ENCODE results near the gene C1QTNF12. TPM values are rescaled to one million over a fixed set of nuclear protein-coding genes. Genes with fewer than 3 reads are reported as not detected.
A peak's percentile ranks its signal among the peaks of the same experiment; 100 is the strongest.

C1QTNF12 gene
- total RNA-seq, 2 donors from 2014 or later, result 21.3 to 34.2 TPM

GRCh38 chr1:1204998-1205768 is 41.3 kb downstream of the C1QTNF12 start:
- DNase-seq, result no peak
- Histone ChIP-seq H3K27ac (no peak overlapping the region), H3K4me1 (peaks cover 4% of the 10 kb centered on the region), H3K36me3 (no peaks in the 10 kb centered on the region), H3K9ac (ENCODE audit: low read depth in 2 of 2, low read length in 2 of 2) (peak overlapping the region in 1 of 2 donors; percentile 69), H3K9me3 (no peaks in the 10 kb centered on the region), H3K4me3 (no peak overlapping the region), H3K27me3 (peaks cover 42% of the 10 kb centered on the region)
- TF ChIP-seq CTCF (IDR thresholded peaks at IDR 0.05), result no peak
- intact Hi-C loops (cut with DNase I), result no loop called here

GRCh38 chr1:1204425-1204920 is 42.0 kb downstream of the C1QTNF12 start:
- no peak for DNase-seq
- intact Hi-C loops (cut with DNase I), result no loop called here
- peaks cover 46% of the 10 kb centered on the region for H3K27me3 ChIP-seq
- no peak overlapping the region for H3K27ac ChIP-seq
- no peak for TF ChIP-seq CTCF (IDR thresholded peaks at IDR 0.05)
- H3K9ac ChIP-seq (ENCODE audit: low read depth in 2 of 2, low read length in 2 of 2), result no peak overlapping the region
- no peaks in the 10 kb centered on the region for H3K9me3 ChIP-seq
- H3K4me1 ChIP-seq, result peaks cover 4% of the 10 kb centered on the region
- no peak overlapping the region for H3K4me3 ChIP-seq
- H3K36me3 ChIP-seq, result no peaks in the 10 kb centered on the region

- Histone ChIP-seq H3K4me1 (peaks cover 4% of the 10 kb centered on the region), H3K27ac (no peak overlapping the region), H3K9me3 (no peaks in the 10 kb centered on the region), H3K27me3 (peaks cover 46% of the 10 kb centered on the region), H3K36me3 (no peaks in the 10 kb centered on the region), H3K9ac (ENCODE audit: low read depth in 2 of 2, low read length in 2 of 2) (no peak overlapping the region), H3K4me3 (no peak overlapping the region)
- DNase-seq, result no peak
- intact Hi-C loops (cut with DNase I), result no loop called here
- TF ChIP-seq CTCF (IDR thresholded peaks at IDR 0.05), result no peak
These were observed 42.7 kb downstream of the C1QTNF12 start for GRCh38 chr1:1203561-1204424.

- intact Hi-C loops (cut with DNase I), result no loop called here
- Histone ChIP-seq H3K36me3 (no peaks in the 10 kb centered on the region), H3K9ac (ENCODE audit: low read depth in 2 of 2, low read length in 2 of 2) (no peak overlapping the region), H3K27me3 (peaks cover 46% of the 10 kb centered on the region), H3K9me3 (no peaks in the 10 kb centered on the region), H3K4me3 (no peak overlapping the region), H3K4me1 (peaks cover 4% of the 10 kb centered on the region), H3K27ac (no peak overlapping the region)
- no peak for DNase-seq
- no peak for TF ChIP-seq CTCF (IDR thresholded peaks at IDR 0.05)
These were observed 43.5 kb downstream of the C1QTNF12 start for GRCh38 chr1:1202831-1203560.

Measured in colonic mucosa (tissue), 4 donors.